ENCODE data around the gene ALKBH2. TPM values are rescaled to one million over a fixed set of nuclear protein-coding genes. Genes with fewer than 3 reads are reported as not detected.

Gene ALKBH2
- total RNA-seq, 1 donor from 2014 or later: 17.4 TPM

DNA sequence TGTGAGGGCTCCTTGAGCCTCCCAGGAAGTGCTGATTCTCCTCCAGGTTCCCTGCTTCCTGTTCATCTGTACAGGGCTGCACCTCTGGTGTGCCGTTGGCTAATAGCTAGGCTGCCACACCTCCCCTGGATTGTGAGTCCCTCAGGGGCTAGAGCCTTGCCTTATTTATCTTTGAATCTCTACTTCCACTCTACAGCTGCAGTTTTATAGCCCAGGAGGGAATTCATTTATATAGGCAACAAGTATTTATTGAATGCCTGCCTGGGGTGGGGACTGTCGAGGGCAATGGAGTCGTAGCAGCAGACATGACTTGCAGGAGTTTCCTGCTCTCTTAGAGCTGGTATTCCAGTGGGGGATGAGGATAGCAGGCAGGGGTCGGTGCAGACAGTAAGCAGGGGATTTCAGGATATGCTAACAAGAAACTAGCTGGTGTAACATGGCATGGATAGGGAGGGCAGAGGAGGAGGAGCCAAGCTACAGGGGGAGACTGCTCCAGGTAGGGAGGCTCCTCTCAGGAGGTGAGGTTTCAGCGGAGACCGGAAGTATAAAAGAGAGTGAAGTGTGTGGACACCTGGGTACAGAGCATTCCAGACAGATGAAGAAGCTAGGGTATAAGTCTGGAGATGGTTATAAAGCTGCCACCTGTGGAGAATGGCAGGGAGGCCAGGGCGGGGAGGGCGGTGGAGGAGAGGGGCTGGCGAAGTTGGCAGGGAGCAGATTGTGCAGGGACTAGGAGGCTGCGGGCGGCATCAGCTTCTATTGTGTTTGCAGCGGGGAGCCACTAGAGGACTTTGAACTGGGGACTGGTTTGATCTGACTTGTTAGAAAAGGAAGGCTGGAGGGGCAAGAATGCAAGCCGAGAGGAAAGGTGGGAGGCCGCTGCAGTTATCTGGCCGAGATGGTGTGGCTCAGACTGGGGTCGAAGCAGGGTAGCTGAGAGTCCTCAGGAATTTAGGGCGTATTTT is 23.7 kb downstream of the ALKBH2 start:
- no peaks in the 10 kb centered on the region for H3K4me1 Mint-ChIP-seq (ENCODE audit: unreplicated experiment)
- peaks cover under 1% of the 10 kb centered on the region for H3K9me3 Mint-ChIP-seq (ENCODE audit: unreplicated experiment)
- no peak overlapping the region for H3K4me3 Mint-ChIP-seq (ENCODE audit: unreplicated experiment)
- H3K36me3 Mint-ChIP-seq (ENCODE audit: unreplicated experiment): peaks cover 43% of the 10 kb centered on the region
- DNase-seq (ENCODE audit: extremely low spot score, unreplicated experiment): peak; percentile 60
- H3K27ac Mint-ChIP-seq (ENCODE audit: unreplicated experiment): no peak overlapping the region
- no peak for TF ChIP-seq CTCF (IDR thresholded peaks at IDR 0.05)
- no peaks in the 10 kb centered on the region for H3K27me3 Mint-ChIP-seq (ENCODE audit: unreplicated experiment)

DNA sequence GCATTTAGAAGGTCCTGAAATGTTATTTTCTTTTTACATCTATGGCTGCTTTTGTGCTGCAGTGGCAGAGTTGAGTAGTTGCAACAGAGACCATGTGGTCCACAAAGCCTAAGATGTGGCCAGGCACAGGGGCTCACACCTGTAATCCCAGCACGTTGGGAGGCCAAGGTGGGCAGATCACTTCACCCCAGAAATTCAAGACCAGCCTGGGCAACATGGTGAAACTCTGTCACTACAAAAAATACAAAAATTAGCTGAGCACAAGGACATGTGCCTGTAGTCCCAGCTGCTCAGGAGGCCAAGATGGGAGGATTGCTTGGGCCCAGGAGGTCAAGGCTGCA is 27.4 kb downstream of the ALKBH2 start:
- no peaks in the 10 kb centered on the region for H3K27me3 Mint-ChIP-seq (ENCODE audit: unreplicated experiment)
- H3K27ac Mint-ChIP-seq (ENCODE audit: unreplicated experiment): no peak overlapping the region
- H3K4me1 Mint-ChIP-seq (ENCODE audit: unreplicated experiment): no peaks in the 10 kb centered on the region

GRCh38 chr12:109065154-109065852 is 28.0 kb downstream of the ALKBH2 start:
- H3K27ac Mint-ChIP-seq (ENCODE audit: unreplicated experiment): no peak overlapping the region

More for the DNA sequence above, 27.4 kb downstream of the ALKBH2 start:
- H3K4me3 Mint-ChIP-seq (ENCODE audit: unreplicated experiment): no peak overlapping the region
- H3K9me3 Mint-ChIP-seq (ENCODE audit: unreplicated experiment): no peaks in the 10 kb centered on the region
- peak; percentile 27 for DNase-seq (ENCODE audit: extremely low spot score, unreplicated experiment)
- peaks cover 45% of the 10 kb centered on the region for H3K36me3 Mint-ChIP-seq (ENCODE audit: unreplicated experiment)
- TF ChIP-seq CTCF (IDR thresholded peaks at IDR 0.05): no peak

GRCh38 chr12:109064143-109064542 is 29.1 kb downstream of the ALKBH2 start:
- peak; percentile 66 for DNase-seq (ENCODE audit: extremely low spot score, unreplicated experiment)
- no peak overlapping the region for H3K27ac Mint-ChIP-seq (ENCODE audit: unreplicated experiment)
- H3K4me1 Mint-ChIP-seq (ENCODE audit: unreplicated experiment): no peaks in the 10 kb centered on the region
- no peak for TF ChIP-seq CTCF (IDR thresholded peaks at IDR 0.05)
- no peaks in the 10 kb centered on the region for H3K9me3 Mint-ChIP-seq (ENCODE audit: unreplicated experiment)
- H3K4me3 Mint-ChIP-seq (ENCODE audit: unreplicated experiment): no peak overlapping the region
- no peaks in the 10 kb centered on the region for H3K27me3 Mint-ChIP-seq (ENCODE audit: unreplicated experiment)
- H3K36me3 Mint-ChIP-seq (ENCODE audit: unreplicated experiment): peaks cover 33% of the 10 kb centered on the region

More at GRCh38 chr12:109065154-109065852, 28.0 kb downstream of the ALKBH2 start:
- peak; percentile 17 for DNase-seq (ENCODE audit: extremely low spot score, unreplicated experiment)
- Mint-ChIP-seq H3K27me3 (ENCODE audit: unreplicated experiment) (no peaks in the 10 kb centered on the region), H3K4me3 (ENCODE audit: unreplicated experiment) (no peak overlapping the region), H3K9me3 (ENCODE audit: unreplicated experiment) (no peaks in the 10 kb centered on the region), H3K36me3 (ENCODE audit: unreplicated experiment) (peaks cover 40% of the 10 kb centered on the region), H3K4me1 (ENCODE audit: unreplicated experiment) (no peaks in the 10 kb centered on the region)
- no peak for TF ChIP-seq CTCF (IDR thresholded peaks at IDR 0.05)

- DNase-seq (ENCODE audit: extremely low spot score, unreplicated experiment): no peak
- H3K4me1 Mint-ChIP-seq (ENCODE audit: unreplicated experiment): peaks cover 4% of the 10 kb centered on the region
- no peak overlapping the region for H3K27ac Mint-ChIP-seq (ENCODE audit: unreplicated experiment)
- peaks cover 33% of the 10 kb centered on the region for H3K36me3 Mint-ChIP-seq (ENCODE audit: unreplicated experiment)
- no peak for TF ChIP-seq CTCF (IDR thresholded peaks at IDR 0.05)
- H3K9me3 Mint-ChIP-seq (ENCODE audit: unreplicated experiment): no peaks in the 10 kb centered on the region
- H3K4me3 Mint-ChIP-seq (ENCODE audit: unreplicated experiment): no peak overlapping the region
- no peaks in the 10 kb centered on the region for H3K27me3 Mint-ChIP-seq (ENCODE audit: unreplicated experiment)
These were observed 34.5 kb downstream of the ALKBH2 start for GRCh38 chr12:109058773-109059172.
